ENCODE data around the gene FAF2. TPM values are rescaled to one million over a fixed set of nuclear protein-coding genes. Genes with fewer than 3 reads are reported as not detected.

The FAF2 gene
- total and polyA plus RNA-seq, 10 donors, result 7.6 to 41.3 (median 31.8) TPM

DNA sequence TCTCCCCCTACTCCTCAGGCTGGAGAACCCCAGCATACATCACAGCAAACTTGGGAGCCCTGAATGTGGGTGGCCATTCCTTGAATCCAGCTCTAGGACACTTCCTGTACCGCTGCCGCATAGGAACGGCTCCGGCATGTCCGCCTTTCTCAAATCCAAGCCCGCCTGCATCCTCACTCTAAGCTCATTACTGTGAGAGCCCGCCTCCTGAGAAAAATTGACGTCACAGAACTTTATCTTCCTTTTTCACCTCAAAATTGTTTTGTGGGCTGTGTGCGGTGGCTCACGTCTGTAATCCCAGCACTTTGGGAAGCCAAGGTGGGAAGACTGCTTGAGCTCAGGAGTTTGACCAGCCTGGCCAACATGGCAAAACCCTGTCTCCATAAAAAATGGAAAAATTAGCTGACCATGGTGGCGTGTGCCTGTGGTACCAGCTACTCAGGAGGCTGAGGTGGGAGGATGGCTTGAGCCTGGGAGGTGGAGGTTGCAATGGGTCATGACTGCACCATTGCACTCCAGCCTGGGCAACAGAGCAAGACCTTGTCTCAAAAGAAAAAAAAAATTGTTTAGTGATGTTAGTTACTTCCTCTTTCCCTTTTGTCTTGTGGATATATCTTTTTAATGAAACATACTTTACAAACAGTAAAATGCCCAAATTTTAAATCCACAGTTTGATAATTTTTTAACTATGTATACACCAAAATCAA lies 66.2 kb downstream of the FAF2 start:
- peaks cover 0 to 31% (median 6%) of the 10 kb centered on the region in 6 donors for H3K4me1 ChIP-seq
- H3K27ac ChIP-seq, result peak overlapping the region in 5 of 8 donors; percentile 38 to 68 (median 56)
- TF ChIP-seq, protein P1, sequence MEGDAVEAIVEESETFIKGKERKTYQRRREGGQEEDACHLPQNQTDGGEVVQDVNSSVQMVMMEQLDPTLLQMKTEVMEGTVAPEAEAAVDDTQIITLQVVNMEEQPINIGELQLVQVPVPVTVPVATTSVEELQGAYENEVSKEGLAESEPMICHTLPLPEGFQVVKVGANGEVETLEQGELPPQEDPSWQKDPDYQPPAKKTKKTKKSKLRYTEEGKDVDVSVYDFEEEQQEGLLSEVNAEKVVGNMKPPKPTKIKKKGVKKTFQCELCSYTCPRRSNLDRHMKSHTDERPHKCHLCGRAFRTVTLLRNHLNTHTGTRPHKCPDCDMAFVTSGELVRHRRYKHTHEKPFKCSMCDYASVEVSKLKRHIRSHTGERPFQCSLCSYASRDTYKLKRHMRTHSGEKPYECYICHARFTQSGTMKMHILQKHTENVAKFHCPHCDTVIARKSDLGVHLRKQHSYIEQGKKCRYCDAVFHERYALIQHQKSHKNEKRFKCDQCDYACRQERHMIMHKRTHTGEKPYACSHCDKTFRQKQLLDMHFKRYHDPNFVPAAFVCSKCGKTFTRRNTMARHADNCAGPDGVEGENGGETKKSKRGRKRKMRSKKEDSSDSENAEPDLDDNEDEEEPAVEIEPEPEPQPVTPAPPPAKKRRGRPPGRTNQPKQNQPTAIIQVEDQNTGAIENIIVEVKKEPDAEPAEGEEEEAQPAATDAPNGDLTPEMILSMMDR (IDR thresholded peaks at IDR 0.05 in 8 of 11, conservative IDR thresholded peaks at IDR 0.05 in 3 of 11), result no peak
- TF ChIP-seq POLR2AphosphoS5 (IDR thresholded peaks at IDR 0.05) (no peak), POLR2A (IDR thresholded peaks at IDR 0.05) (no peak)
- H3K36me3 ChIP-seq, result peaks cover 0 to 8% (median 4%) of the 10 kb centered on the region in 6 donors
- intact Hi-C loops (cut with DNase I; ENCODE audit: low total_unique reads), result no loop called here
- WGBS, 5 donors, result 81 to 88% (median 83%) methylated on average over 11 of the region's 11 CpGs
- DNase-seq, result no peak
- H3K9me3 ChIP-seq, result no peaks in the 10 kb centered on the region
- no peaks in the 10 kb centered on the region for H3K27me3 ChIP-seq (replicated peaks in 1 of 7)
- no peak overlapping the region for H3K4me3 ChIP-seq

DNA sequence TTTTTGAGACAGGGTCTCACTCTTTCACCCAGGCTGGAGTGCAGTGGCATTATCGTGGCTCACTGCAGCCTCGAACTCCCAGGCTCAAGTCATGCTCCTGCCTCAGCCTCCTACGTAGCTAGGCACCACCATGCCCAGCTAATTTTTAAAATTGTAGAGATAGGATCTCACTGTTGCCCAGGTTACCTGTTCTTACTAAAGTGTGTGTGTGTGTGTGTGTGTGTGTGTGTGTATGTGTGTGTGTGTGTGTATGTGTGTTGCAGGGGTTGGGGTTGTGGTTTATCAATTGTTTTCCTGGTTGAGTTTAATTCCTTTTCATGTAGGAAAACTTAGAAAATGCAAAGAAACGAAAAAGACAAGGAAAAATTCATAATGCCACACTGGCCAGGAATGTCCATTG lies 67.2 kb downstream of the FAF2 start:
- peak overlapping the region in 5 of 8 donors; percentile 38 to 68 (median 56) for H3K27ac ChIP-seq
- H3K9me3 ChIP-seq, result no peaks in the 10 kb centered on the region
- peaks cover 0 to 31% (median 6%) of the 10 kb centered on the region in 6 donors for H3K4me1 ChIP-seq
- no peak for DNase-seq
- no peaks in the 10 kb centered on the region for H3K36me3 ChIP-seq
- 72 to 84% (median 73%) methylated on average over 4 of the region's 4 CpGs for WGBS, 5 donors
- TF ChIP-seq POLR2A (IDR thresholded peaks at IDR 0.05) (no peak), POLR2AphosphoS5 (IDR thresholded peaks at IDR 0.05) (no peak)
- TF ChIP-seq, protein P1 (IDR thresholded peaks at IDR 0.05 in 8 of 11, conservative IDR thresholded peaks at IDR 0.05 in 3 of 11), result no peak
- H3K4me3 ChIP-seq, result no peak overlapping the region
- intact Hi-C loops (cut with DNase I; ENCODE audit: low total_unique reads), result no loop called here
- H3K27me3 ChIP-seq (replicated peaks in 1 of 7), result no peaks in the 10 kb centered on the region

DNA sequence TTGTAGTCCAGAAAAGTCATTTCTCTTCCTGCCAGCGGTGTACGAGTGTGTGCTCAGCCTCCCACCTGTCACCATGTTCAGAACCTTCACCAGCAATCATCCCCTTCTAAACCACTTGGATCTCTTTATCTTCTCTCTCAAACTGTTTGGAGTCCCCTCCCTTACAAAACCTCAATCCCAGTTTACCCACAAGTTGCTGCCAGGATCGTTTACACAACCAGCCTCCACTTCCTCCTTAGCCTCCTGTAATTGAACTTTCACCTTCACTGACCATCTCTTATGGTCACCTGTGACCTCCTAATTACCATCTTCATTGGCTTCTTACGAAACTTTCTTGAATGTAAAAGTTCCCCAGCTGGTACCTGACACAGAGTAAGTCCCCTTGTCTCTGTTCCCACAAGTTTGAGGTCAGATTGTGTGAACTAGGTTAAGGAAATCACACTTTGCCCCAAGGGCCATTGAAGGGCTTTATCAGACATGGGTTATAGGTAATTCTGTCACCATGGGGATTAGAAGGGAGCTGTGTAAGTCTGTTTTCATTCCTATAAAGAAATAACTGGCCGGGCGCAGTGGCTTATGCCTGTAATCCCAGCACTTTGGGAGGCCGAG lies 69.0 kb downstream of the FAF2 start:
- Histone ChIP-seq H3K4me1 (peaks cover 0 to 31% (median 6%) of the 10 kb centered on the region in 6 donors), H3K4me3 (no peak overlapping the region), H3K9me3 (no peaks in the 10 kb centered on the region), H3K36me3 (no peaks in the 10 kb centered on the region), H3K27me3 (replicated peaks in 1 of 7) (no peaks in the 10 kb centered on the region), H3K27ac (no peak overlapping the region)
- TF ChIP-seq, protein P1 (IDR thresholded peaks at IDR 0.05 in 8 of 11, conservative IDR thresholded peaks at IDR 0.05 in 3 of 11), result no peak
- TF ChIP-seq POLR2AphosphoS5 (IDR thresholded peaks at IDR 0.05) (no peak), POLR2A (IDR thresholded peaks at IDR 0.05) (no peak)
- intact Hi-C loops (cut with DNase I; ENCODE audit: low total_unique reads), result no loop called here
- DNase-seq, result no peak
- 62 to 75% (median 69%) methylated on average over 7 of the region's 7 CpGs for WGBS, 5 donors
